ENCODE results near the gene PZP.

PZP gene

DNA sequence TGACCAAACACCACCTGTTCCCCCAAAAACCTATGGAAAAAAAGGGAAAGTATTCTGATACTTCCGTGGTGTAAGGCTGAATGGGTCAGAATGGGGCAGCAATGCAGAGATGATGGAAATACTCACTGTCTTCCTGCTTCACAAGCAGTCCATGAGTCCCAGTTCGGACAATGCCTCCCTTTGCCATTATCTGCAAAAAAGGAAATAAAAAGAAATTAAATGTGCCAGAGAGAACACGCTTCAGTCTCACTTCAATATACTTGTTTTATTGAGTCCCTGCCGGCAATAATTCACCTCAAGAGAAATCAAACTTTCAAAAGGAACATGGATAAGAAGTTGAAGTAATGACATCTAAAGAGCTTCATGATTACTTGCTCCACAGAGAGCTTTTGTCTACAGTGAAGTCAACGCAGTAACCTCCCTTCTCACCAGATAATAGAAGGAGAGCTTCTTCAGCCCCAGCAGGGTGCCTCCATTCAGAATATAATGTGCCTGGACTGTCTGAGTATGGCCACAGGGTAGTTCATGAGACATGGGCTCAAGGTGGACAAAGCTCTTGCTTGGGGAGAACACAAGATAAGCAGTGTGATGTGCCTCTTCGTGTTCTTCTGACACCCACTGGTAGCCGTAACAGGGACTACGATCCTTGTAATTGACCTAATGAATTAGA is 107.0 kb downstream of the PZP start:
- no peak for FAIRE-seq

DNA sequence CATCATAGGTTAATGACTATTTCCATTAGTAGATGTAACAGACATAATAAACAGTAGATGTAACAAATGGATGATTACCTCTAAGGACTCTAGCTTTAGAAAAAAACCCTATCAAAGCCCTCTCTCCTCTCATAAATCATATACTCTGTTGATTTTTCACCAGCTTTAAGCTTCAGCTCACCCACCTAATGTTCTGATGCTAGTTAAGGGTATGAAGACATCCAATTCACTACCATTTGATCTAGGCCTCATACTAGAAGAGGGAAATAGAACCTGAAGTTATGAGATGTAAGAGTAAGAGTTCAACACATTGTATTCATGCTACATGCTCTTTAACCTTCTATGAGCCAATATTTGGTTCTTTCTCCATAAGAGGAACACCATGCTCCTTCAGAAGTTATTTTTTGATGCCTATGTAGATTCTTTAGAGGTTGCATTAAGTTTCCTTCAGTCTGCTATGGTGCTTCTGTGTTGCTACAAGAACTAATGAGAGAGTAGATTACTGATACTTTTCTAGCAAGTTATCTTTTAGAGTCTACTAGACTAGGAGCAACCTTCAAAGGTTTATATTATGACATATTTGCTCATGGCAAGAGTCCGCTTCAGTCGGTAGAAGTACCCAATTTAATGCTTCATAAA is 108.5 kb downstream of the PZP start:
- no peak for FAIRE-seq

Data from A204.1 (cell line).